Muscle of leg (tissue), 11 donors: ENCODE measurements around the gene DCBLD1. TPM values are rescaled to one million over a fixed set of nuclear protein-coding genes. Genes with fewer than 3 reads are reported as not detected.
A peak's percentile ranks its signal among the peaks of the same experiment; 100 is the strongest.

Experiments used
- DNase-seq: peaks from one replicate; pipeline ENCODE4 v3.0.0; 2013
- H3K27ac ChIP-seq: one replicate; pipeline ENCODE4 v1.5.1; 2013; ENCODE audit warnings: mild to moderate bottlenecking, low read length, control low read depth
- H3K27me3 ChIP-seq: one replicate; pipeline ENCODE4 v1.6.1; 2013; ENCODE audit warnings: low read length; ENCODE audit not compliant: control insufficient read depth, insufficient read depth
- H3K36me3 ChIP-seq: one replicate; pipeline ENCODE4 v1.6.1; 2013; ENCODE audit warnings: low read length; ENCODE audit not compliant: control insufficient read depth, insufficient read depth
- H3K4me1 ChIP-seq: one replicate; pipeline ENCODE4 v1.6.1; 2013; ENCODE audit warnings: low read length; ENCODE audit not compliant: control insufficient read depth, insufficient read depth
- H3K4me3 ChIP-seq: one replicate; pipeline ENCODE4 v1.5.1; 2013; ENCODE audit warnings: low read length, control low read depth
- H3K9me3 ChIP-seq: replicated peaks from 2 replicates; pipeline ENCODE4 v1.6.1; 2013; ENCODE audit warnings: low read depth, low read length; ENCODE audit not compliant: control insufficient read depth
- WGBS: methylation state at CpG from one replicate; pipeline ENCODE4 v1.1.5; 2013; ENCODE audit warnings: missing lambda C conversion rate; ENCODE audit not compliant: insufficient coverage; 5-methylcytosine and 5-hydroxymethylcytosine counted together
- polyA plus RNA-seq, 8 donors: library from polyadenylated mRNA; unstranded; fragments of 120-200 nt; gene quantifications; one replicate each; pipeline versions ENCODE4 v1.2.1 to v1.2.3, GENCODE V29; 2013; ENCODE audit warnings: inconsistent platforms in 1 of 8, low replicate concordance in 1 of 8; ENCODE audit not compliant: insufficient read length in 8 of 8, insufficient read depth in 1 of 8
- total RNA-seq: library from RNA; stranded (reverse); fragments of 120-200 nt; gene quantifications from one replicate; pipeline ENCODE4 v1.2.4, GENCODE V29; 2013

DCBLD1 gene
- total and polyA plus RNA-seq, 9 donors, result 5.3 to 7.5 (median 6.8) TPM

DNA sequence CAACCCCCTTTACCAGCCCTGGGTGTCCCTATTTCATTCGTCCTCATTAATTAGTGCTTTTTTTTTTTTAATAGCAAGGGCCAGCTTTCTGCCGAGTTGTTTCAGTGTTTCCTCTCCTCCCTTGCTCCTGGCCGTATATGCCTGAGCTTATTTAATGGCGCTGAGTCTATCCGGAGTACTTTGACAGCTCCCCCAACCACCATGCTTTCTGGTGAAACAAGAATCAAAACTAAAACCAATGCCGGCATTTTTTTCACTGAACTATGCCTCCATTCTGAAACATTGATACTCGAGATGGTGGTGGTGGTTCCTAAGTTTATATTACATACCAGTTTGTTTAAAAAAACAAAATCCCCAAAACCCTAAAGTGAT is 1.2 kb downstream of the DCBLD1 start:
- no peaks in the 10 kb centered on the region for H3K36me3 ChIP-seq
- H3K27me3 ChIP-seq, result peaks cover 24% of the 10 kb centered on the region
- peak overlapping the region; percentile 68 for H3K4me3 ChIP-seq
- peak overlapping the region; percentile 76 for H3K27ac ChIP-seq
- peak; percentile 38 for DNase-seq
- WGBS, result 0% methylated on average over 4 of the region's 7 CpGs
- peaks cover 10% of the 10 kb centered on the region for H3K4me1 ChIP-seq
- H3K9me3 ChIP-seq, result no peaks in the 10 kb centered on the region

DNA sequence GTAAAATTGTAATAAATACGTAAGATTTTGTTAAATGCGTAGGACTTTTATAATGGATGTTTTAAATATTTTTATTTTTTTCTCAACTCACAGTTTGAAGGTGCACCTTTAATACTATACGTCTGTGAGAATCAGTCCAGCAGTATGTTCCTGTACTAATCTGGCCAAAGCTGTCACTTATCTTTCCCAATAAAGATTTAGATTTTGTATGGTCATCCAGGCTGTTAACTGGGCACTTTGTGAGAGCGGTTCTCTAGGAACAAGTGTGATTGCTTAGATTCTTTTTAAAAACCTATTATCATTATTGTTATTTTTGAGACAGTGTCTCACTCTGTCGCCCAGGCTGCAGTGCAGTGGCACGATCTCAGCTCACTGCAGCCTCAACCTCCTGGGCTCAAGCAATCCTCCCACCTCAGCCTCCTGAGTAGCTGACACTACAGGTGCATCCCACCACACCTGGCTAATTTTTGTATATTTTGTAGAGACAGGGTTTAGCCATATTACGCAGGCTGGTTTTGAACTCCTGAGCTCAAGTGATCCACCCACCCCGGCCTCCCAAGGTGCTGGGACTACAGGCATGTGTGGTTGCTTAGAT is 1.7 kb downstream of the DCBLD1 start:
- no peaks in the 10 kb centered on the region for H3K36me3 ChIP-seq
- no CpG with 5 or more reads among the region's 8 CpGs for WGBS
- H3K27ac ChIP-seq, result no peak overlapping the region
- no peak for DNase-seq
- peaks cover 24% of the 10 kb centered on the region for H3K27me3 ChIP-seq
- H3K4me3 ChIP-seq, result peak overlapping the region; percentile 68
- no peaks in the 10 kb centered on the region for H3K9me3 ChIP-seq
- H3K4me1 ChIP-seq, result peaks cover 10% of the 10 kb centered on the region

DNA sequence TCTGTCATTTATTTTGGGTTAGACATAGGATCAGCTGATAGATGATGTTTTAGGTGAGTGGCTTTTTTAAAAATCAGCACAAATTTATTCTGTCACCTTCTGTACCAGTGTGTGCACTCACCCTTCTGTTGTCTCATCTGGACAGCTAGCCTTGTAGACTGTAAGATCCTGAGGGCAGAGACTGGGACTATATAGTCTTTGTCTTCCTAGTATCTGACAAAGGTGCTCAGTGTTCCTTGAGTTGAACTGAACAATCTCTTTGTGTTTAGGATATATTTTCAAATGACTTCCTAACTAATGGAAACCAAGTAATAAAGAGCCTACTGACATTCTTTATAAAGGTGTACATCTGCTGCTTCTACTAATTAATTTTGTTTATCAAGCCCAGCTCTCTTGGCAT is 3.0 kb downstream of the DCBLD1 start:
- Histone ChIP-seq H3K9me3 (no peaks in the 10 kb centered on the region), H3K27ac (no peak overlapping the region), H3K36me3 (no peaks in the 10 kb centered on the region), H3K27me3 (peaks cover 24% of the 10 kb centered on the region), H3K4me1 (peaks cover 10% of the 10 kb centered on the region), H3K4me3 (no peak overlapping the region)
- no peak for DNase-seq

DNA sequence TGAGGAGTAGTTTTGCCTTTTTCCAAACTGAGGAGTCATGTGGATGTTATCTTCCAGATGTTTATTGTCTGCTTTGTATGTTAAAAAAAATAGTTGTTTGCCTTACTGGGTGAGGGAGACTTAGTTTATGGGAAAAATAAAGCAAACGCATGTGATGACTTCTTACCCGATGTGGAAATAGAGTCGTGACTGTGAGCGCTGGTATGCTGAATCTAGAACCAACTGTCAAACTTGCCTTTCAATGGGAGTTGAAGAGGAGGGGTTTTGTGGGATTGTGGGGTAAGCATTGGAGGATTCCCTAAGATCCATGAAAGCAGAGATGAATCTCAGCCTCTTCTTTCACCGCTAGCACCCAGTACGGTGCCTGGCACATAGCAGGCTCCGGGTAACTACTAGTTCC is 5.3 kb downstream of the DCBLD1 start:
- H3K9me3 ChIP-seq, result no peaks in the 10 kb centered on the region
- DNase-seq, result no peak
- WGBS, result 93% methylated on average over 4 of the region's 7 CpGs
- H3K36me3 ChIP-seq, result no peaks in the 10 kb centered on the region
- no peak overlapping the region for H3K27ac ChIP-seq
- H3K27me3 ChIP-seq, result peaks cover 10% of the 10 kb centered on the region
- peaks cover 3% of the 10 kb centered on the region for H3K4me1 ChIP-seq
- H3K4me3 ChIP-seq, result no peak overlapping the region

- DNase-seq, result no peak
- Histone ChIP-seq H3K36me3 (no peaks in the 10 kb centered on the region), H3K4me1 (peaks cover 3% of the 10 kb centered on the region), H3K27ac (no peak overlapping the region), H3K27me3 (peaks cover 3% of the 10 kb centered on the region), H3K4me3 (no peak overlapping the region), H3K9me3 (no peaks in the 10 kb centered on the region)
- WGBS, result 70% methylated on average over 2 of the region's 2 CpGs
These were observed 6.5 kb downstream of the DCBLD1 start for GRCh38 chr6:117489003-117489402.

DNA sequence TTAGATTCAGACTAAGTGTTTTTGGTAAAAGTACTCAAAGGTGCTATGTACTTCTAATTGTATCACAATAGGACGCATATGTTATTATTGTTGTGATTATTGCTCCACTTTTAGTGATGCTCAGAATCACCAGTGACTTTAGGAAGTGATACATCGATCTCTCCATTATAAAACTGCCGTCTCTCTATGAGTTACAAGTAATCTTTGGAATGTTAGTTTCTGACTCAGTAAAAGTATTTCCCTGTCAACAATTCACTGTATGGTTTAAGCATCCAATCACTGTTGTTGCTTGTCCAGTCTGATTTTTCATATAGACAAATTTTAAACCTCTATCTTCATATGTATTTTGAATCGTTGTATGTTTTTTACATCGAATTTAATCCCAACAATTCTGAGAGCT is 9.4 kb downstream of the DCBLD1 start:
- no CpG with 5 or more reads among the region's 5 CpGs for WGBS

GRCh38 chr6:117493470-117493869 is 11.0 kb downstream of the DCBLD1 start:
- WGBS, result 100% methylated on average over 1 of the region's 2 CpGs
- H3K4me3 ChIP-seq, result no peak overlapping the region
- H3K36me3 ChIP-seq, result no peaks in the 10 kb centered on the region
- H3K27me3 ChIP-seq, result no peaks in the 10 kb centered on the region
- no peak overlapping the region for H3K27ac ChIP-seq
- no peaks in the 10 kb centered on the region for H3K4me1 ChIP-seq
- no peaks in the 10 kb centered on the region for H3K9me3 ChIP-seq
- no peak for DNase-seq

More for the DNA sequence above, 9.4 kb downstream of the DCBLD1 start:
- no peak for DNase-seq
- H3K4me1 ChIP-seq, result no peaks in the 10 kb centered on the region
- H3K9me3 ChIP-seq, result no peaks in the 10 kb centered on the region
- H3K27ac ChIP-seq, result no peak overlapping the region
- H3K36me3 ChIP-seq, result no peaks in the 10 kb centered on the region
- H3K27me3 ChIP-seq, result no peaks in the 10 kb centered on the region
- no peak overlapping the region for H3K4me3 ChIP-seq

DNA sequence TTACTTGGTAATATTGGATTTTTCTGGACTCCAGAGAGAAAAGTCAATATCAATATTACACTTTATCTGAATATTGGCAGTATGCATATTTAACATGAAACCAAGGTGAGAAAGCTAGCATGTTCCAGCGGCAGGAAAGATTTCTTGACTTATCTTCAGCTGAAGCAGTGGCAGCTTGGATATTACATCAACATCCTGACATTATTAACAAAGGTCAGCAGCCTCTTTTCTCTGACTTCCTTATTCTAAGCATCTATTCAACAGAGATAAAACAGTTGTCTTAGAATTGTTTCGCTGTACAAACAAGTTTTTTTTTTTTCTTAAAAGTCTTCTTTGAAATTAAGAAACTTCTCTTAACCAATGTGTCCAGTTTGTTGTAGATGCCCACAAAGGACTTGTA is 11.8 kb downstream of the DCBLD1 start:
- Histone ChIP-seq H3K4me1 (no peaks in the 10 kb centered on the region), H3K4me3 (no peak overlapping the region), H3K27ac (peak overlapping the region; percentile 70), H3K9me3 (no peaks in the 10 kb centered on the region), H3K27me3 (no peaks in the 10 kb centered on the region), H3K36me3 (no peaks in the 10 kb centered on the region)
- no peak for DNase-seq
- WGBS, result no CpG with 5 or more reads among the region's 2 CpGs

DNA sequence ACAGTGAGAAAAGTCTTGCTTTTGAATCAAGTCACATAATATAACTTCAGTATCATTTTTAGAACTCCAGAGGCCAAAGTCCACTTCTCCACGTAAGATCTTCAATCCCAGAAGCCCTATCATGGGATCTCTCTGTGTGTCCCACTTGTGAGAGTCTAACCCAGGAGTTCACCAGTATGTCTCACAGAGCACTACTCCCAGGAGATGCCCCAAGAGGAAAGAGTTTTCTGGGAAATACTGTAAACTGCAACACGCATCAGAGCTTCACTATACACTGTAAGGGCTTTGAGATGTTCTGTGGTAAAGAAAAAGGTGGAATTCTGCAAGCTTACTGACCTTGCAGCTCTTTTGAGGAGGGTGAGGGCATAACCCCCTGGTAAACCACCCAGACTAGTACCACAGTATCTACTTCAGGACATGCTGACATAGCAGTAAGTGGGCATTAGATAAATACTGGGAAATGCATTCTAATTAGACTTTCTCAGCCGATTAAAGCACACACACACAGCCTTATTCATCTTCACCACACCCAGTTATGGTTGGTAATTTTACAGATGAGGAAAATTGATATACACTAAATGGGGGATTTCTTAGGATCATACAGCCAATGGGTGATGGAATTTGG is 12.3 kb downstream of the DCBLD1 start:
- no CpG with 5 or more reads among the region's 3 CpGs for WGBS
- Histone ChIP-seq H3K4me3 (no peak overlapping the region), H3K4me1 (no peaks in the 10 kb centered on the region), H3K9me3 (no peaks in the 10 kb centered on the region), H3K27me3 (no peaks in the 10 kb centered on the region), H3K27ac (peak overlapping the region; percentile 70), H3K36me3 (no peaks in the 10 kb centered on the region)
- DNase-seq, result peak; percentile 43

- H3K4me1 ChIP-seq, result no peaks in the 10 kb centered on the region
- H3K36me3 ChIP-seq, result no peaks in the 10 kb centered on the region
- no peak overlapping the region for H3K27ac ChIP-seq
- no peaks in the 10 kb centered on the region for H3K27me3 ChIP-seq
- H3K9me3 ChIP-seq, result no peaks in the 10 kb centered on the region
- H3K4me3 ChIP-seq, result no peak overlapping the region
- DNase-seq, result no peak
These were observed 13.0 kb downstream of the DCBLD1 start for GRCh38 chr6:117495425-117495824.

- no peak for DNase-seq
- Histone ChIP-seq H3K36me3 (no peaks in the 10 kb centered on the region), H3K4me1 (no peaks in the 10 kb centered on the region)
These were observed 13.4 kb downstream of the DCBLD1 start for GRCh38 chr6:117495869-117496268.

More at GRCh38 chr6:117495869-117496268, 13.4 kb downstream of the DCBLD1 start:
- H3K27me3 ChIP-seq, result no peaks in the 10 kb centered on the region
- no CpG with 5 or more reads among the region's 2 CpGs for WGBS
- no peaks in the 10 kb centered on the region for H3K9me3 ChIP-seq
- H3K4me3 ChIP-seq, result no peak overlapping the region
- H3K27ac ChIP-seq, result no peak overlapping the region
